ENCODE data around the gene ZNF439. TPM values are rescaled to one million over a fixed set of nuclear protein-coding genes. Genes with fewer than 3 reads are reported as not detected.

Gene ZNF439
- total RNA-seq (2021; fragmentation: NEBNext Ultra II Directional; extraction: Animal tissue kit (Norgen Biotek cat#: 25700)), result 0.17 TPM in 1 of 2 replicates, not detected in the other
- 0.05 and 0.09 TPM in 2 replicates for polyA plus RNA-seq (2011; rRNA removed)
- 0.23 TPM for polyA plus RNA-seq (2011; cell fraction: cytosol; rRNA removed)
- 0.13 TPM for polyA plus RNA-seq (2011; cell fraction: nucleus; rRNA removed)
- 0.08 to 0.19 TPM (median 0.12 TPM) in 3 of 4 replicates, not detected in the other for polyA plus RNA-seq (2012, experiment 1 of 2)
- polyA plus RNA-seq (2012, experiment 2 of 2), result not detected
- polyA plus RNA-seq (2013, experiment 1 of 2), result 0.30 TPM
- 0.31 TPM for polyA plus RNA-seq (2013, experiment 2 of 2)
- polyA minus RNA-seq (2011; rRNA and poly(A)+ RNA removed), result 0.07 and 0.22 TPM in 2 replicates
- not detected for polyA minus RNA-seq (2011; cell fraction: cytosol; rRNA and poly(A)+ RNA removed)
- 0.90 TPM for polyA minus RNA-seq (2011; cell fraction: nucleus; rRNA and poly(A)+ RNA removed)
- long read RNA-seq, experiment 1, result 0 reads
- long read RNA-seq, experiment 2, result 0 reads

DNA sequence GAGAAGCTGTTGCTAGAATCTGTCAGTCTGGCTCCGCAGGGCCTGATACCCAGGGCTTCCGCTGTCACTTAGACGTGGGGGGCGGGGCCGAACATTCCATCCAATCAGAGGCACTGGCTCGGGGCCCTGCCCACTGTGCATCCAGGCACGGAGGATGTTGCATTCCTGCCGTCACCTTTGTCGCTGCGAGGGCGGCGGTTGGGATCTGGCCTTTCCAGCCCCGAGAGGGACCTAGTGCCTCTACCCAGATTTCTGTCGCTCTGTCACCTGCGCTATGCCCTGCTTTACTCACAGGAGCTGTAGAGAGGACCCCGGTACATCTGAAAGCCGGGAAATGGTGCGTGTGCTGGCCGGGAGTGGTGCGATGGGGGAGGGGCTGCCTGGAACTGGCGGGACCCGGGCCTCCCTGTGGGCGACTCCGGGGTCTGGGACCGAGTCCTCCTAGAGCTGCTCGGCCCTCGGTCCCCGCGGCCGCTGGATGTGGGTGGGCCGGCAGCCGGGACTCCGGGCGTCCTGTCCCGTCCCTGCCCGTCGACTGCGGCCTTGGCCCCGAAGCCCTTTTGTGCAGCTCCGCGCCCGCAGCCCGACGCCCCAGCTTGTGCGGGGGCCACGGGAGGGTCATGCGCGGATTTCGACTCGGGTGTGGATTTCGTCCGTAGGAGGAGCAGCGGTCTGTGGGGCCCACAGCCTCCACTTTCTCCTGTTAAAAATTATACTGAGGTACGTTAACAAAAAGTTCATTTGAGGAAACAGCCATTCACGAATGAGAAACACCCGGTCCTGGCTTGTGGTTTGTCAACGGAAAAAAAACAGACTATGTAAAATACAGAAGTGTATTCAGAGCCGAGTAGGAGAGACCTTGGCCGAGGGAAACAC lies at the start of gene ZNF439:
Gene ZNF439, plus strand, starts transcription at position 133 of the 876 bp plus-strand sequence. Its CDS starts 142 bp downstream, at position 275.
- Histone ChIP-seq H4K5ac (ENCODE audit: insufficient read length, low read depth, low read length) (no peak within 1 kb of the TSS), H3K4me1 (replicated peaks in 1 of 4; ENCODE audit: control insufficient read depth in 3 of 4, insufficient read depth in 4 of 4, low read length in 3 of 4) (no peaks in the 10 kb centered on the region), H4K8ac (ENCODE audit: extremely low read depth, insufficient read depth, low read length) (no peak within 1 kb of the TSS), H3K18ac (ENCODE audit: extremely low read depth, low read length) (no peak within 1 kb of the TSS), H2AFZ (ENCODE audit: low read length) (no peak within 1 kb of the TSS), H4K20me1 (replicated peaks in 1 of 2; ENCODE audit: control insufficient read depth in 1 of 2, insufficient read depth in 2 of 2, low read length in 2 of 2) (no peaks in the 10 kb centered on the region), H3K4me3 (ENCODE audit: extremely low read depth in 1 of 4, insufficient read depth in 2 of 4, low read depth in 3 of 4, low read length in 4 of 4) (peak within 1 kb of the TSS in 2 of 4 experiments; percentile 17 to 25; a peak in 1 of 8 replicates), H3K23ac (ENCODE audit: insufficient read length) (no peak within 1 kb of the TSS), H3K9ac (replicated peaks in 1 of 4; ENCODE audit: extremely low read depth in 1 of 4, low read depth in 3 of 4, low read length in 3 of 4) (no peak within 1 kb of the TSS), H3K27ac (ENCODE audit: low read depth, low read length) (no peak within 1 kb of the TSS), H2BK5ac (ENCODE audit: low read depth, low read length) (no peak within 1 kb of the TSS), H3K56ac (replicated peaks; ENCODE audit: insufficient read length, low read depth, low read length) (no peak within 1 kb of the TSS), H3K79me2 (ENCODE audit: control insufficient read depth in 1 of 2, insufficient read depth in 2 of 2, low read length in 2 of 2) (no peaks in the 10 kb centered on the region), H3K36me3 (ENCODE audit: control insufficient read depth in 2 of 4, insufficient read depth in 4 of 4, low read length in 3 of 4) (no peaks in the 10 kb centered on the region), H4K91ac (replicated peaks; ENCODE audit: insufficient read length, low read length) (no peak within 1 kb of the TSS), H2BK15ac (ENCODE audit: low read length) (no peak within 1 kb of the TSS), H3K27me3 (replicated peaks in 1 of 4; ENCODE audit: control insufficient read depth in 3 of 4, extremely low read depth in 1 of 4, insufficient read depth in 3 of 4, low read length in 3 of 4) (no peaks in the 10 kb centered on the region), H3K4me2 (ENCODE audit: insufficient read depth in 1 of 2, low read depth in 2 of 2, low read length in 2 of 2) (no peak within 1 kb of the TSS), H3K23me2 (ENCODE audit: low read depth, low read length) (no peaks in the 10 kb centered on the region), H2BK12ac (ENCODE audit: low read depth, low read length) (no peak within 1 kb of the TSS), H3K14ac (ENCODE audit: insufficient read length) (no peak within 1 kb of the TSS), H2AK5ac (ENCODE audit: low read depth, low read length) (no peak within 1 kb of the TSS), H3K4ac (replicated peaks; ENCODE audit: insufficient read length, low read depth, low read length) (no peak within 1 kb of the TSS), H2BK20ac (ENCODE audit: low read length) (no peak within 1 kb of the TSS), H3K79me1 (ENCODE audit: low read depth, low read length) (no peaks in the 10 kb centered on the region), H3K9me3 (ENCODE audit: insufficient read depth in 2 of 2, low read depth in 1 of 2, low read length in 1 of 2) (peaks cover 12 to 31% of the 10 kb centered on the region in 2 experiments; a peak in 3 of 4 replicates), H2BK120ac (replicated peaks; ENCODE audit: low read depth, low read length) (no peak within 1 kb of the TSS)
- DNase-seq (ENCODE audit: low read depth in 1 of 2, low spot score in 2 of 2) (peak; percentile 23 to 46), FAIRE-seq (no peak)
- POLR2A ChIA-PET (ENCODE audit: partially characterized antibody), result interaction anchor here (0.6 to 1.7 kb wide), 4 partner anchors 171 to 347 kb away, joined by 3 to 4 read pairs (median 3); partner anchors contain the start of genes ZNF20 and ZNF627
- TF ChIP-seq SAP30 (IDR thresholded peaks at IDR 0.05; ENCODE audit: insufficient read depth, insufficient replicate concordance, low read length), result no peak
- TF ChIP-seq, protein P1, sequence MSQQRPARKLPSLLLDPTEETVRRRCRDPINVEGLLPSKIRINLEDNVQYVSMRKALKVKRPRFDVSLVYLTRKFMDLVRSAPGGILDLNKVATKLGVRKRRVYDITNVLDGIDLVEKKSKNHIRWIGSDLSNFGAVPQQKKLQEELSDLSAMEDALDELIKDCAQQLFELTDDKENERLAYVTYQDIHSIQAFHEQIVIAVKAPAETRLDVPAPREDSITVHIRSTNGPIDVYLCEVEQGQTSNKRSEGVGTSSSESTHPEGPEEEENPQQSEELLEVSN (IDR thresholded peaks at IDR 0.05), result peak; percentile 14; the same call in 1 of the 2 replicates
- CTCF ChIA-PET (ENCODE audit: partially characterized antibody), result interaction anchor here (0.8 to 2.6 kb wide), 3 partner anchors 10 to 37 kb away, joined by 3 to 10 read pairs (median 8); no protein-coding TSS in a partner anchor
- WGBS, 2 experiments (ENCODE audit: extremely low coverage in 1 of 2, insufficient coverage in 1 of 2, insufficient read length in 1 of 2, insufficient replicate concordance in 2 of 2, low coverage in 1 of 2, low lambda C conversion rate in 2 of 2, missing lambda C conversion rate in 1 of 2), result 87% methylated on average over 52 of the region's 59 CpGs; no CpG with 5 or more reads in 1 of the 2 experiments

Data from H1 (cell line).